Ishikawa (cell line): ENCODE measurements around the gene SBF2.

Source experiments
- CEBPB ChIP-seq: IDR thresholded peaks from 2 replicates; pipeline ENCODE4 v1.6.1; 2012
- CREB1 ChIP-seq: IDR thresholded peaks from 2 replicates; pipeline ENCODE4 v1.6.1; 2012; ENCODE audit warnings: low read depth
- EGR1 ChIP-seq: IDR thresholded peaks from 2 replicates; pipeline ENCODE4 v1.6.1; 2012
- EP300 ChIP-seq: IDR thresholded peaks from 2 replicates; pipeline ENCODE4 v1.6.1; 2012; ENCODE audit warnings: borderline replicate concordance
- FOXM1 ChIP-seq: IDR thresholded peaks from 2 replicates; pipeline ENCODE4 v1.6.1; 2012; ENCODE audit warnings: low read depth, borderline replicate concordance
- RAD21 ChIP-seq: IDR thresholded peaks from 2 replicates; pipeline ENCODE4 v1.6.1; 2012; ENCODE audit warnings: low read depth
- TAF1 ChIP-seq: IDR thresholded peaks from 2 replicates; pipeline ENCODE4 v1.6.1; 2012; ENCODE audit warnings: low read depth, mild to moderate bottlenecking
- TCF12 ChIP-seq: IDR thresholded peaks from 2 replicates; pipeline ENCODE4 v1.6.1; 2012; ENCODE audit warnings: low read depth
- YY1 ChIP-seq: IDR thresholded peaks from 2 replicates; pipeline ENCODE4 v1.6.1; 2012; ENCODE audit warnings: low read depth
- ZBTB7A ChIP-seq: IDR thresholded peaks from 2 replicates; pipeline ENCODE4 v1.6.1; 2012; ENCODE audit warnings: low read depth
- TF ChIP-seq, protein P1 (sequence below): IDR thresholded peaks from 2 replicates; pipeline ENCODE4 v1.6.1; 2012; ENCODE audit warnings: low read depth, mild to moderate bottlenecking
- TF ChIP-seq, protein P2 (sequence below): IDR thresholded peaks from 2 replicates; pipeline ENCODE4 v1.6.1; 2012

DNA sequence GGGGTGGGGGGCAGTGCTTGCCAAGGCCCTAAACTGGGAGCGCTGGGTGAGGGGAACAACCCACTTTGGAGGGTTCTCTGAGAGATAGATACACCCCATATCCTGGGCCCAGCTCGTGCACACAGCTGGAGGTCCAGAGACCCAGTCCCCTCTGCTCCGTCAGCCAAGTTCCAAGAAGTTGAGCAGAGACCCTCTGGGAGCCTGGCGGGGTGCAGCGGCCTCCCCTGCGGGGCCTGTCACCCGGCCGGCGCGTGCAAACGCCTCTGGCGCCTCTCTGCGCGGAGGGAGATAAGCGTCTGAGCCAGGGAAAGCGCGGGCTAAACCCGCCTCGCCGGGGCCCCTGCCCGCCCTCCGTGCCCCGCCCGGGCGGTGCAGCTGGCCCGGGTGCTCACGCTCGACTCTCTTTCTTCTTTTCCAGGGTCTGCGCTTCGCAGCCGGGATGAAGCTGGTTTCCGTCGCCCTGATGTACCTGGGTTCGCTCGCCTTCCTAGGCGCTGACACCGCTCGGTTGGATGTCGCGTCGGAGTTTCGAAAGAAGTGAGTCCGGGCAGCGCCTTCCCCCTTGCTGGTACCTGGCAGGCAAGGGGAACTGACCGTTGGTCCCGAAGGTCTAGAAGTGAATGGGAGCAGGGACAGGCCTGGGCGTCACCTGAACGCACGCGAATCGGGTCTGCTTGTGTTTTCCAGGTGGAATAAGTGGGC lies 11.4 kb upstream of the SBF2 start:
- TF ChIP-seq EP300 (no peak), EGR1 (no peak), ZBTB7A (no peak), YY1 (no peak), TAF1 (no peak), CREB1 (no peak), CEBPB (no peak), RAD21 (no peak), TCF12 (no peak), FOXM1 (no peak)
- TF ChIP-seq, protein P1, sequence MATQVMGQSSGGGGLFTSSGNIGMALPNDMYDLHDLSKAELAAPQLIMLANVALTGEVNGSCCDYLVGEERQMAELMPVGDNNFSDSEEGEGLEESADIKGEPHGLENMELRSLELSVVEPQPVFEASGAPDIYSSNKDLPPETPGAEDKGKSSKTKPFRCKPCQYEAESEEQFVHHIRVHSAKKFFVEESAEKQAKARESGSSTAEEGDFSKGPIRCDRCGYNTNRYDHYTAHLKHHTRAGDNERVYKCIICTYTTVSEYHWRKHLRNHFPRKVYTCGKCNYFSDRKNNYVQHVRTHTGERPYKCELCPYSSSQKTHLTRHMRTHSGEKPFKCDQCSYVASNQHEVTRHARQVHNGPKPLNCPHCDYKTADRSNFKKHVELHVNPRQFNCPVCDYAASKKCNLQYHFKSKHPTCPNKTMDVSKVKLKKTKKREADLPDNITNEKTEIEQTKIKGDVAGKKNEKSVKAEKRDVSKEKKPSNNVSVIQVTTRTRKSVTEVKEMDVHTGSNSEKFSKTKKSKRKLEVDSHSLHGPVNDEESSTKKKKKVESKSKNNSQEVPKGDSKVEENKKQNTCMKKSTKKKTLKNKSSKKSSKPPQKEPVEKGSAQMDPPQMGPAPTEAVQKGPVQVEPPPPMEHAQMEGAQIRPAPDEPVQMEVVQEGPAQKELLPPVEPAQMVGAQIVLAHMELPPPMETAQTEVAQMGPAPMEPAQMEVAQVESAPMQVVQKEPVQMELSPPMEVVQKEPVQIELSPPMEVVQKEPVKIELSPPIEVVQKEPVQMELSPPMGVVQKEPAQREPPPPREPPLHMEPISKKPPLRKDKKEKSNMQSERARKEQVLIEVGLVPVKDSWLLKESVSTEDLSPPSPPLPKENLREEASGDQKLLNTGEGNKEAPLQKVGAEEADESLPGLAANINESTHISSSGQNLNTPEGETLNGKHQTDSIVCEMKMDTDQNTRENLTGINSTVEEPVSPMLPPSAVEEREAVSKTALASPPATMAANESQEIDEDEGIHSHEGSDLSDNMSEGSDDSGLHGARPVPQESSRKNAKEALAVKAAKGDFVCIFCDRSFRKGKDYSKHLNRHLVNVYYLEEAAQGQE: no peak
- TF ChIP-seq, protein P2, sequence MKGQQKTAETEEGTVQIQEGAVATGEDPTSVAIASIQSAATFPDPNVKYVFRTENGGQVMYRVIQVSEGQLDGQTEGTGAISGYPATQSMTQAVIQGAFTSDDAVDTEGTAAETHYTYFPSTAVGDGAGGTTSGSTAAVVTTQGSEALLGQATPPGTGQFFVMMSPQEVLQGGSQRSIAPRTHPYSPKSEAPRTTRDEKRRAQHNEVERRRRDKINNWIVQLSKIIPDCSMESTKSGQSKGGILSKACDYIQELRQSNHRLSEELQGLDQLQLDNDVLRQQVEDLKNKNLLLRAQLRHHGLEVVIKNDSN: no peak
